COR-L47 (cell line): Measurements from ENCODE around the gene ODAD4.
"Not testable (repeated sequence)": the region's sequence is repeated elsewhere in the genome, so short reads cannot be mapped to it uniquely, and the experiment has no call there.

Experiments used
- DNase-seq: peaks from one replicate; lab custom pipeline; 2025; lab: John Stamatoyannopoulos, UW

The ODAD4 gene

GRCh38 chr17:41914358-41914766 lies 16.1 kb upstream of the ODAD4 start:
- DNase-seq = no peak

GRCh38 chr17:41915020-41915419 lies 15.4 kb upstream of the ODAD4 start:
- no peak for DNase-seq

- DNase-seq = no peak
Observed at GRCh38 chr17:41915566-41915965, 14.9 kb upstream of the ODAD4 start.

GRCh38 chr17:41917192-41917591 lies 13.2 kb upstream of the ODAD4 start:
- no peak for DNase-seq

- DNase-seq = peak; percentile 59
Observed at GRCh38 chr17:41917679-41918313, 12.6 kb upstream of the ODAD4 start.

- DNase-seq = peak; percentile 96
Observed at GRCh38 chr17:41918314-41919164, 11.9 kb upstream of the ODAD4 start, which contains the start of gene ACLY. ACLY (minus strand) TSS chr17:41918951; CDS start chr17:41913873, 5,078 bp downstream.

GRCh38 chr17:41919165-41919817 lies 11.1 kb upstream of the ODAD4 start:
- DNase-seq = peak; percentile 39

- no peak for DNase-seq
Observed at GRCh38 chr17:41919840-41920579, 10.4 kb upstream of the ODAD4 start.

- no peak for DNase-seq
Observed at GRCh38 chr17:41920580-41920955, 9.8 kb upstream of the ODAD4 start.

- no peak for DNase-seq
Observed at GRCh38 chr17:41925991-41926590, 4.3 kb upstream of the ODAD4 start.

- DNase-seq = no peak
Observed at GRCh38 chr17:41928693-41929251, 1.6 kb upstream of the ODAD4 start.

GRCh38 chr17:41930833-41931156 lies 378 bp downstream of the ODAD4 start:
- DNase-seq = not testable (repeated sequence)

GRCh38 chr17:41931715-41932114 lies 1.3 kb downstream of the ODAD4 start:
- not testable (repeated sequence) for DNase-seq

GRCh38 chr17:41932816-41933389 lies 2.5 kb downstream of the ODAD4 start:
- no peak for DNase-seq

- no peak for DNase-seq
Observed at GRCh38 chr17:41935641-41936040, 5.2 kb downstream of the ODAD4 start.

GRCh38 chr17:41937970-41938954 lies 7.8 kb downstream of the ODAD4 start:
- DNase-seq = no peak

GRCh38 chr17:41939044-41939692 lies 8.8 kb downstream of the ODAD4 start:
- DNase-seq = no peak

- DNase-seq = no peak
Observed at GRCh38 chr17:41939693-41940090, 9.3 kb downstream of the ODAD4 start.

- DNase-seq = no peak
Observed at GRCh38 chr17:41941168-41941567, 10.8 kb downstream of the ODAD4 start.
